ENCODE data around the gene AIFM2.

The AIFM2 gene

GRCh38 chr10:70064486-70064885, 68.1 kb downstream of the AIFM2 start:
- Histone ChIP-seq H3K27ac (ENCODE audit: extremely low read depth, low read depth, low read length) (no peak overlapping the region), H3K4me3 (ENCODE audit: low read depth, low read length) (no peak overlapping the region), H3K36me3 (ENCODE audit: control insufficient read depth in 2 of 2, insufficient read depth in 1 of 2, low read length in 2 of 2) (no peaks in the 10 kb centered on the region), H3K9me3 (ENCODE audit: control insufficient read depth, insufficient read depth, low read depth, low read length) (no peaks in the 10 kb centered on the region), H3K4me1 (ENCODE audit: control insufficient read depth, insufficient read depth, low read length) (no peaks in the 10 kb centered on the region)
- TF ChIP-seq ZNF600 (tag by site-specific recombination; IDR thresholded peaks at IDR 0.05) (no peak), ZSCAN4 (tag by site-specific recombination; IDR thresholded peaks at IDR 0.05) (no peak)
- ChIA-PET POLR2A (no interaction called here), CTCF (interaction anchor here (0.5 to 0.7 kb wide), 2 partner anchors 182 to 194 kb away, joined by 3 to 5 read pairs; no protein-coding TSS in a partner anchor)

GRCh38 chr10:70063418-70064098, 69.1 kb downstream of the AIFM2 start:
- no peaks in the 10 kb centered on the region for H3K4me1 ChIP-seq (ENCODE audit: control insufficient read depth, insufficient read depth, low read length)
- no peak overlapping the region for H3K4me3 ChIP-seq (ENCODE audit: low read depth, low read length)
- POLR2A ChIA-PET, result no interaction called here
- no peaks in the 10 kb centered on the region for H3K36me3 ChIP-seq (ENCODE audit: control insufficient read depth in 2 of 2, insufficient read depth in 1 of 2, low read length in 2 of 2)
- H3K27ac ChIP-seq (ENCODE audit: extremely low read depth, low read depth, low read length), result no peak overlapping the region
- CTCF ChIA-PET, result no interaction called here
- H3K9me3 ChIP-seq (ENCODE audit: control insufficient read depth, insufficient read depth, low read depth, low read length), result no peaks in the 10 kb centered on the region
- TF ChIP-seq PBX3 (CRISPR knock-in tag; IDR thresholded peaks at IDR 0.05) (no peak), WT1 (tag by site-specific recombination; IDR thresholded peaks at IDR 0.05) (no peak), ZNF248 (tag by site-specific recombination; IDR thresholded peaks at IDR 0.05) (no peak), ZNF24 (tag by site-specific recombination; IDR thresholded peaks at IDR 0.05) (no peak), ZNF707 (tag by site-specific recombination; IDR thresholded peaks at IDR 0.05) (no peak), ZNF362 (tag by site-specific recombination; IDR thresholded peaks at IDR 0.05) (no peak), PRDM2 (tag by site-specific recombination; IDR thresholded peaks at IDR 0.05; ENCODE audit: borderline replicate concordance) (no peak), KLF9 (tag by site-specific recombination; IDR thresholded peaks at IDR 0.05; ENCODE audit: low read depth) (no peak), ZNF174 (tag by site-specific recombination; IDR thresholded peaks at IDR 0.05) (no peak), HOXA7 (CRISPR knock-in tag; IDR thresholded peaks at IDR 0.05; ENCODE audit: borderline replicate concordance) (no peak), BCL6B (tag by site-specific recombination; IDR thresholded peaks at IDR 0.05) (no peak), ZFP41 (tag by site-specific recombination; IDR thresholded peaks at IDR 0.05; ENCODE audit: borderline replicate concordance) (no peak), ZNF121 (tag by site-specific recombination; IDR thresholded peaks at IDR 0.05) (no peak), ZNF76 (tag by site-specific recombination; IDR thresholded peaks at IDR 0.05; ENCODE audit: borderline replicate concordance, low read depth) (no peak), ZNF311 (tag by site-specific recombination; IDR thresholded peaks at IDR 0.05; ENCODE audit: borderline replicate concordance) (no peak), PATZ1 (tag by site-specific recombination; IDR thresholded peaks at IDR 0.05) (no peak)
